ENCODE data around the gene ST3GAL2. TPM values are rescaled to one million over a fixed set of nuclear protein-coding genes. Genes with fewer than 3 reads are reported as not detected.

Gene ST3GAL2
- total and polyA plus RNA-seq, 10 of the 15 experiments (the other 5 are each of a cell fraction or from before 2014, with no cell fraction given) = 0.95 to 61.7 (median 25.9) TPM

GRCh38 chr16:70465999-70466804 is 27.3 kb upstream of the ST3GAL2 start:
- H3K4me3 ChIP-seq = no peak overlapping the region
- intact Hi-C loops (cut with micrococcal nuclease; ENCODE audit: unreplicated experiment) = no loop called here
- H3K36me3 ChIP-seq (ENCODE audit: control insufficient read depth in 2 of 2, insufficient read depth in 2 of 2, low read length in 1 of 2) = no peaks in the 10 kb centered on the region; a peak in 1 of 4 replicates
- ChIA-PET RAD21 (ENCODE audit: unreplicated experiment) (no interaction called here), CTCF (interaction anchor here (0.7 kb wide), 1 partner anchor 96 kb away, joined by 4 read pairs; no protein-coding TSS in a partner anchor), POLR2A (no interaction called here), SMC1A (ENCODE audit: uncharacterized antibody, unreplicated experiment) (no interaction called here)
- WGBS (ENCODE audit: insufficient coverage, insufficient replicate concordance, low lambda C conversion rate, missing lambda C conversion rate) = 78% methylated on average over 13 of the region's 13 CpGs
- H3K27ac ChIP-seq (ENCODE audit: control insufficient read depth, insufficient read depth) = no peak overlapping the region
- DNase-seq (ENCODE audit: low read depth, low spot score) (no peak), FAIRE-seq (no peak), ATAC-seq (no peak)
- H3K9ac ChIP-seq (ENCODE audit: control insufficient read depth, insufficient read depth, low read length) = no peak overlapping the region
- TF ChIP-seq MAX (IDR thresholded peaks at IDR 0.05; ENCODE audit: low read depth, low read length) = no peak
- TF ChIP-seq ZBED1 (IDR thresholded peaks at IDR 0.05; ENCODE audit: borderline replicate concordance) = no peak
- no peak for TF ChIP-seq CREM (IDR thresholded peaks at IDR 0.05; ENCODE audit: low read depth)
- no peak for TF ChIP-seq GABPA (IDR thresholded peaks at IDR 0.05; ENCODE audit: low read depth)
- in situ Hi-C loops (cut with MboI) = loop anchor here (5.0 kb wide), 1 partner anchor 79 kb away; no protein-coding TSS in a partner anchor
- H3K27me3 ChIP-seq (replicated peaks in 1 of 2; ENCODE audit: control insufficient read depth in 2 of 2, insufficient read depth in 2 of 2, low read length in 1 of 2) = no peaks in the 10 kb centered on the region
- no peak overlapping the region for H2AFZ ChIP-seq (ENCODE audit: control insufficient read depth, low read depth, low read length)
- H3K4me2 ChIP-seq (ENCODE audit: control insufficient read depth, insufficient read depth) = no peak overlapping the region
- H3K9me3 ChIP-seq (replicated peaks; ENCODE audit: control insufficient read depth, insufficient read depth, low read length) = no peaks in the 10 kb centered on the region
- no peaks in the 10 kb centered on the region for H4K20me1 ChIP-seq (ENCODE audit: control insufficient read depth, insufficient read depth)
- no TSS peak for BruUV-seq (replicated peaks)
- no peaks in the 10 kb centered on the region for H3K79me2 ChIP-seq (ENCODE audit: control insufficient read depth, insufficient read depth, low read length)
- no peaks in the 10 kb centered on the region for H3K4me1 ChIP-seq (ENCODE audit: control insufficient read depth, insufficient read depth, low read length)

GRCh38 chr16:70463235-70463634 is 24.3 kb upstream of the ST3GAL2 start:
- Histone ChIP-seq H4K20me1 (ENCODE audit: control insufficient read depth, insufficient read depth) (no peaks in the 10 kb centered on the region), H3K4me3 (no peak overlapping the region), H3K27me3 (replicated peaks in 1 of 2; ENCODE audit: control insufficient read depth in 2 of 2, insufficient read depth in 2 of 2, low read length in 1 of 2) (no peaks in the 10 kb centered on the region), H3K4me2 (ENCODE audit: control insufficient read depth, insufficient read depth) (no peak overlapping the region), H3K9me3 (replicated peaks; ENCODE audit: control insufficient read depth, insufficient read depth, low read length) (no peaks in the 10 kb centered on the region), H3K27ac (ENCODE audit: control insufficient read depth, insufficient read depth) (no peak overlapping the region), H2AFZ (ENCODE audit: control insufficient read depth, low read depth, low read length) (no peak overlapping the region), H3K4me1 (ENCODE audit: control insufficient read depth, insufficient read depth, low read length) (peaks cover 4% of the 10 kb centered on the region; the same call in 1 of the 2 replicates), H3K9ac (ENCODE audit: control insufficient read depth, insufficient read depth, low read length) (no peak overlapping the region), H3K79me2 (ENCODE audit: control insufficient read depth, insufficient read depth, low read length) (no peaks in the 10 kb centered on the region), H3K36me3 (ENCODE audit: control insufficient read depth in 2 of 2, insufficient read depth in 2 of 2, low read length in 1 of 2) (no peaks in the 10 kb centered on the region; a peak in 1 of 4 replicates)
- TF ChIP-seq SPI1 (IDR thresholded peaks at IDR 0.05; ENCODE audit: borderline replicate concordance, insufficient read depth, low read depth, low read length) = no peak
- DNase-seq (ENCODE audit: low read depth, low spot score) = no peak
- 92% methylated on average over 2 of the region's 2 CpGs for WGBS (ENCODE audit: insufficient coverage, insufficient replicate concordance, low lambda C conversion rate, missing lambda C conversion rate)
- SMC1A ChIA-PET (ENCODE audit: uncharacterized antibody, unreplicated experiment) = interaction anchor here (1.0 kb wide), 1 partner anchor 20 kb away, joined by 4 read pairs; no protein-coding TSS in a partner anchor
- intact Hi-C loops (cut with micrococcal nuclease; ENCODE audit: unreplicated experiment) = no loop called here
- ATAC-seq = no peak
- RAD21 ChIA-PET (ENCODE audit: unreplicated experiment) = no interaction called here
- no TSS peak for BruUV-seq (replicated peaks)
- FAIRE-seq = no peak
- CTCF ChIA-PET = interaction anchor here (0.9 kb wide), 1 partner anchor 10 kb away, joined by 3 read pairs; no protein-coding TSS in a partner anchor
- in situ Hi-C loops (cut with MboI) = no loop called here
- POLR2A ChIA-PET = no interaction called here

All from GM12878 (cell line).